A549 (cell line): Measurements from ENCODE around the gene DUS2. TPM values are rescaled to one million over a fixed set of nuclear protein-coding genes. Genes with fewer than 3 reads are reported as not detected.

Experiments
- ATAC-seq, 2 experiments: fragments of 200-7000 bp in 1 of 2; fragments of >200 bp in 1 of 2; cut with Nextera tagmentation in 1 of 2; cut with Tn5 transposase in 1 of 2; 3 replicates each; pipeline versions ENCODE4 v1.8.0 to v1.9.1; 2018 to 2020; ENCODE audit warnings: mild to moderate bottlenecking in 1 of 2, moderate library complexity in 1 of 2
- CTCF ChIA-PET: fragments of 300-600 bp; sonication (Branson Sonifier 250); formaldehyde crosslinking; extraction: SDS; loops from one replicate; lab custom pipeline; 2021; ENCODE audit warnings: antibody characterized with exemption, inconsistent platforms; lab: Yijun Ruan, JAX
- POLR2A ChIA-PET: fragments of 350-600 bp; formaldehyde crosslinking; extraction: SDS; loops from one replicate; lab custom pipeline; 2021; ENCODE audit warnings: antibody characterized with exemption, inconsistent platforms; lab: Yijun Ruan, JAX
- DNase-seq, 2 experiments: peaks; one replicate each; pipeline versions ENCODE4 v3.0.0 to v3.0.0-alpha.2; 2011 to 2016; ENCODE audit warnings: low read depth in 1 of 2, low spot score in 1 of 2
- FAIRE-seq: peaks from 2 replicates; lab custom pipeline; 2011; peaks lifted over from hg19 to GRCh38; lab: Jason Lieb, UNC
- H3K27ac ChIP-seq, 2 experiments: fragments of >200 bp; sonication (Bioruptor Twin); formaldehyde crosslinking; 3 replicates each; pipeline ENCODE4 v1.5.1; 2016 to 2017
- H3K4me1 ChIP-seq: fragments of >200 bp; sonication (Bioruptor Twin); formaldehyde crosslinking; 3 replicates; pipeline ENCODE4 v1.6.1; 2016
- H3K4me2 ChIP-seq: fragments of >200 bp; sonication (Bioruptor Twin); formaldehyde crosslinking; 3 replicates; pipeline ENCODE4 v1.6.1; 2016
- H3K4me3 ChIP-seq: fragments of >200 bp; sonication (Bioruptor Twin); formaldehyde crosslinking; 3 replicates; pipeline ENCODE4 v1.5.1; 2016
- H3K9me3 ChIP-seq: fragments of >200 bp; sonication (Bioruptor Twin); formaldehyde crosslinking; 3 replicates; pipeline ENCODE4 v1.6.1; 2016
- CBX2 ChIP-seq: fragments of 200-600 bp; sonication (generic); IDR thresholded peaks from 2 replicates; pipeline ENCODE4 v1.6.1; 2016; ENCODE audit warnings: low read depth, mild to moderate bottlenecking, borderline replicate concordance
- EHF ChIP-seq: fragments of 250-450 bp; sonication (Bioruptor Pico); IDR thresholded peaks from 2 replicates; pipeline ENCODE4 v1.5.0; 2020; ENCODE audit warnings: mild to moderate bottlenecking
- FOXS1 ChIP-seq: fragments of 250-450 bp; sonication (Bioruptor Pico); IDR thresholded peaks from 2 replicates; pipeline ENCODE4 v1.5.0; 2020; ENCODE audit warnings: mild to moderate bottlenecking, moderate library complexity
- HOXA7 ChIP-seq: fragments of 250-450 bp; sonication (Bioruptor Pico); IDR thresholded peaks from 2 replicates; pipeline ENCODE4 v1.5.0; 2020; ENCODE audit warnings: mild to moderate bottlenecking, moderate library complexity
- HOXB5 ChIP-seq: fragments of 250-450 bp; sonication (Bioruptor Pico); IDR thresholded peaks from 2 replicates; pipeline ENCODE4 v1.5.0; 2020; ENCODE audit warnings: mild to moderate bottlenecking, moderate library complexity
- JUN ChIP-seq, 2 experiments: fragments of >200 bp; sonication (Bioruptor Twin); formaldehyde crosslinking; IDR thresholded peaks; 2 replicates in 1 of 2; 3 replicates in 1 of 2; pipeline ENCODE4 v1.6.1; 2016 to 2017
- JUNB ChIP-seq: fragments of >200 bp; sonication (Bioruptor Twin); formaldehyde crosslinking; IDR thresholded peaks from 2 replicates; pipeline ENCODE4 v1.6.1; 2016
- PHF8 ChIP-seq: fragments of 200-600 bp; sonication (generic); IDR thresholded peaks from 2 replicates; pipeline ENCODE4 v1.6.1; 2016; ENCODE audit warnings: low read depth, mild to moderate bottlenecking, antibody characterized with exemption, moderate library complexity, borderline replicate concordance
- RAD21 ChIP-seq, 2 experiments: fragments of >200 bp in 1 of 2; sonication (Bioruptor Twin) in 1 of 2; formaldehyde crosslinking in 1 of 2; IDR thresholded peaks in 1 of 2; conservative IDR thresholded peaks in 1 of 2; 2 replicates in 1 of 2; 3 replicates in 1 of 2; pipeline ENCODE4 v1.6.1; 2012 to 2018; ENCODE audit warnings: inconsistent platforms in 1 of 2
- RARB ChIP-seq: fragments of 250-450 bp; sonication (Bioruptor Pico); IDR thresholded peaks from 2 replicates; pipeline ENCODE4 v1.8.0; 2021; ENCODE audit warnings: mild to moderate bottlenecking, moderate library complexity
- RCOR1 ChIP-seq: fragments of 150-350 bp; IDR thresholded peaks from 2 replicates; pipeline ENCODE4 v1.6.1; 2014; ENCODE audit warnings: antibody characterized with exemption, low read length, low read depth
- RNF2 ChIP-seq: fragments of 200-600 bp; sonication (generic); IDR thresholded peaks from 2 replicates; pipeline ENCODE4 v1.6.1; 2016; ENCODE audit warnings: low read depth, mild to moderate bottlenecking, antibody characterized with exemption, moderate library complexity, borderline replicate concordance
- SMC3 ChIP-seq: fragments of >200 bp; sonication (Bioruptor Twin); formaldehyde crosslinking; IDR thresholded peaks from 3 replicates; pipeline ENCODE4 v1.6.1; 2018; ENCODE audit warnings: inconsistent platforms
- ZFP36 ChIP-seq: fragments of 450-650 bp; IDR thresholded peaks from 2 replicates; pipeline ENCODE4 v1.6.1; 2014; ENCODE audit warnings: borderline replicate concordance; ENCODE audit not compliant: partially characterized antibody
- WGBS: methylation state at CpG from one replicate; pipeline ENCODE4 v1.1.6; 2017; ENCODE audit errors: missing lambda C conversion rate; 5-methylcytosine and 5-hydroxymethylcytosine counted together
- polyA plus RNA-seq, 4 experiments: library from polyadenylated mRNA; depleted of rRNA in 3 of 4; stranded (reverse); fragments of >200 nt; fragmentation: RNase III in 1 of 4; extraction: RNeasy Plus Mini Kit Qiagen cat#74134 plus additional on column Dnase treatment in 1 of 4; gene quantifications; 2 replicates in 3 of 4; 3 replicates in 1 of 4; pipeline ENCODE4 v1.2.3, GENCODE V29; 2011 to 2017
- TF ChIP-seq, protein P1 (sequence below): fragments of >200 bp; sonication (Bioruptor Twin); formaldehyde crosslinking; IDR thresholded peaks from 3 replicates; pipeline ENCODE4 v1.5.1; 2016
- TF ChIP-seq, protein P2 (sequence below): IDR thresholded peaks from 2 replicates; pipeline ENCODE4 v1.6.1; 2012
- TF ChIP-seq, protein P3 (sequence below): fragments of 250-450 bp; sonication (Bioruptor Pico); IDR thresholded peaks from 2 replicates; pipeline ENCODE4 v1.5.0; 2021; ENCODE audit warnings: mild to moderate bottlenecking, moderate library complexity, borderline replicate concordance
- TF ChIP-seq, protein P4 (sequence below): IDR thresholded peaks from 2 replicates; pipeline ENCODE4 v1.6.1; 2012

DUS2 gene
- polyA plus RNA-seq, 2 of the 4 experiments (the other 2 are of a cell fraction), result 20.8 to 21.5 TPM

DNA sequence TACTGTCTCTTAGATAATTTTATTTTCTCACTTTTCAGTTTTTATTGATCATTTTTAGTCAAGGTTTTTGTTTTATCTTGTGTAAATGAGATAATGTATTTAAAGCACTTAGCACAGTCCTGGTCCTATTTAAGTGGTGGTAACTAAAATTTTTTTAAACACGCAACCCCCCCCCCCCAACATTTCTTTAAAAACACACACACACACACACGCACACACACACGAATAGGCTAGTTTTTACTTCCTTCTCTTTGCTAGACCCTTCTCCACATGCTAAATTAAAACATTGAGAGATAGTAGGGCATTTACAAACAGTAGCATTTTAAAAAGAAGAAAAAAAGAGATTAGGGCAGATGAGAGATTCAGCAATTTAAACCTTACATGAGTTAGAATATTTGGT is 67.0 kb downstream of the DUS2 start (continued):
- TF ChIP-seq, protein P1, sequence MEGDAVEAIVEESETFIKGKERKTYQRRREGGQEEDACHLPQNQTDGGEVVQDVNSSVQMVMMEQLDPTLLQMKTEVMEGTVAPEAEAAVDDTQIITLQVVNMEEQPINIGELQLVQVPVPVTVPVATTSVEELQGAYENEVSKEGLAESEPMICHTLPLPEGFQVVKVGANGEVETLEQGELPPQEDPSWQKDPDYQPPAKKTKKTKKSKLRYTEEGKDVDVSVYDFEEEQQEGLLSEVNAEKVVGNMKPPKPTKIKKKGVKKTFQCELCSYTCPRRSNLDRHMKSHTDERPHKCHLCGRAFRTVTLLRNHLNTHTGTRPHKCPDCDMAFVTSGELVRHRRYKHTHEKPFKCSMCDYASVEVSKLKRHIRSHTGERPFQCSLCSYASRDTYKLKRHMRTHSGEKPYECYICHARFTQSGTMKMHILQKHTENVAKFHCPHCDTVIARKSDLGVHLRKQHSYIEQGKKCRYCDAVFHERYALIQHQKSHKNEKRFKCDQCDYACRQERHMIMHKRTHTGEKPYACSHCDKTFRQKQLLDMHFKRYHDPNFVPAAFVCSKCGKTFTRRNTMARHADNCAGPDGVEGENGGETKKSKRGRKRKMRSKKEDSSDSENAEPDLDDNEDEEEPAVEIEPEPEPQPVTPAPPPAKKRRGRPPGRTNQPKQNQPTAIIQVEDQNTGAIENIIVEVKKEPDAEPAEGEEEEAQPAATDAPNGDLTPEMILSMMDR, result no peak
- TF ChIP-seq PHF8 (no peak), EHF (no peak), JUNB (no peak)
- TF ChIP-seq, protein P2, sequence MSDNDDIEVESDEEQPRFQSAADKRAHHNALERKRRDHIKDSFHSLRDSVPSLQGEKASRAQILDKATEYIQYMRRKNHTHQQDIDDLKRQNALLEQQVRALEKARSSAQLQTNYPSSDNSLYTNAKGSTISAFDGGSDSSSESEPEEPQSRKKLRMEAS, result no peak

DNA sequence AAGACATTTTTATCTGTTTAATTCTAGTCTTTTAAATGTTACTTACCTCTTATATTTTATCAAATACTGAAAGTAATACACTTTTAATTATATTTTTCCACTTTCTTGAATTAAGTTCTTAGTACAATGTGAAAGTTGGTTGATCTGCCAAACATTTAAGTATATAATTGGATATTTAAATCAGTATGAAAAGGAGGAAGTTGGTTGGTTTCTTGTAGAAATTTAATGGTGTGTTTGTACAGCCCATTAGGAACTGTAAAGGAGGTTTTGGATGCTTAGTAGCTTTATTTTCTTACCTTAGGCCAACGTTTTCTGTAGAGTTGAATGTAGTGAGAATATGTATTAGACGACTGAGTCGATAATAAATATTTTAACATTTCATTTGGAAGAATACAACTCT is 67.4 kb downstream of the DUS2 start:
- WGBS, result 63% methylated on average over 3 of the region's 3 CpGs
- CTCF ChIA-PET, result interaction anchor here (1.0 to 1.5 kb wide), 2 partner anchors 26 to 147 kb away, joined by 3 to 4 read pairs; no protein-coding TSS in a partner anchor
- Histone ChIP-seq H3K27ac (no peak overlapping the region), H3K4me2 (peak overlapping the region; percentile 45; the same call in 2 of the 3 replicates), H3K9me3 (no peaks in the 10 kb centered on the region), H3K4me3 (no peak overlapping the region), H3K4me1 (peaks cover 55% of the 10 kb centered on the region)
- ATAC-seq, result no peak
- TF ChIP-seq RAD21 (conservative IDR thresholded peaks at IDR 0.05 in 1 of 2, IDR thresholded peaks at IDR 0.05 in 1 of 2) (no peak), FOXS1 (CRISPR knock-in tag) (no peak), HOXA7 (CRISPR knock-in tag) (no peak), CBX2 (no peak), RNF2 (no peak), RCOR1 (no peak), EHF (no peak), HOXB5 (CRISPR knock-in tag) (no peak), ZFP36 (no peak), RARB (no peak), SMC3 (no peak), JUN (IDR thresholded peaks at IDR 0.05) (no peak), JUNB (no peak)
- TF ChIP-seq, protein P3, sequence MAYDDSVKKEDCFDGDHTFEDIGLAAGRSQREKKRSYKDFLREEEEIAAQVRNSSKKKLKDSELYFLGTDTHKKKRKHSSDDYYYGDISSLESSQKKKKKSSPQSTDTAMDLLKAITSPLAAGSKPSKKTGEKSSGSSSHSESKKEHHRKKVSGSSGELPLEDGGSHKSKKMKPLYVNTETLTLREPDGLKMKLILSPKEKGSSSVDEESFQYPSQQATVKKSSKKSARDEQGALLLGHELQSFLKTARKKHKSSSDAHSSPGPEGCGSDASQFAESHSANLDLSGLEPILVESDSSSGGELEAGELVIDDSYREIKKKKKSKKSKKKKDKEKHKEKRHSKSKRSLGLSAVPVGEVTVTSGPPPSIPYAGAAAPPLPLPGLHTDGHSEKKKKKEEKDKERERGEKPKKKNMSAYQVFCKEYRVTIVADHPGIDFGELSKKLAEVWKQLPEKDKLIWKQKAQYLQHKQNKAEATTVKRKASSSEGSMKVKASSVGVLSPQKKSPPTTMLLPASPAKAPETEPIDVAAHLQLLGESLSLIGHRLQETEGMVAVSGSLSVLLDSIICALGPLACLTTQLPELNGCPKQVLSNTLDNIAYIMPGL, result no peak
- TF ChIP-seq, protein P4, sequence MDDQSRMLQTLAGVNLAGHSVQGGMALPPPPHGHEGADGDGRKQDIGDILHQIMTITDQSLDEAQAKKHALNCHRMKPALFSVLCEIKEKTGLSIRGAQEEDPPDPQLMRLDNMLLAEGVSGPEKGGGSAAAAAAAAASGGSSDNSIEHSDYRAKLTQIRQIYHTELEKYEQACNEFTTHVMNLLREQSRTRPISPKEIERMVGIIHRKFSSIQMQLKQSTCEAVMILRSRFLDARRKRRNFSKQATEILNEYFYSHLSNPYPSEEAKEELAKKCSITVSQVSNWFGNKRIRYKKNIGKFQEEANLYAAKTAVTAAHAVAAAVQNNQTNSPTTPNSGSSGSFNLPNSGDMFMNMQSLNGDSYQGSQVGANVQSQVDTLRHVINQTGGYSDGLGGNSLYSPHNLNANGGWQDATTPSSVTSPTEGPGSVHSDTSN, result no peak
- TF ChIP-seq, protein P1, result no peak
- TF ChIP-seq, protein P2, result no peak
- DNase-seq, result no peak
- FAIRE-seq, result no peak
- POLR2A ChIA-PET, result interaction anchor here (1.1 kb wide), 1 partner anchor 147 kb away, joined by 3 read pairs; no protein-coding TSS in a partner anchor
